OCI-LY7 (cell line): ENCODE results near the gene WDR38. TPM values are rescaled to one million over a fixed set of nuclear protein-coding genes. Genes with fewer than 3 reads are reported as not detected.
"Not testable (repeated sequence)": the region's sequence is repeated elsewhere in the genome, so short reads cannot be mapped to it uniquely, and the experiment has no call there.

Experiments used
- BruUV-seq: library from RNA; stranded (reverse); fragments of 400-500 nt; replicated peaks from 2 replicates; lab custom pipeline; 2021; lab: Mats Ljungman, UMichigan
- CTCF ChIA-PET: fragments of 300-600 bp; sonication (Branson Sonifier 250); formaldehyde crosslinking; loops from one replicate; lab custom pipeline; 2022; ENCODE audit warnings: antibody characterized with exemption; ENCODE audit not compliant: unreplicated experiment; lab: Charles Lee
- POLR2A ChIA-PET: fragments of 300-600 bp; sonication (Branson Sonifier 250); formaldehyde crosslinking; loops from one replicate; lab custom pipeline; 2022; ENCODE audit warnings: antibody characterized with exemption; lab: Charles Lee
- DNase-seq: peaks from one replicate; pipeline ENCODE4 v3.0.0-alpha.2; 2015; ENCODE audit warnings: low spot score
- H2AFZ ChIP-seq: fragments of 200-600 bp; sonication (generic), shearing (Covaris generic); 2 replicates; pipeline ENCODE4 v1.6.1; 2014; ENCODE audit warnings: mild to moderate bottlenecking, antibody characterized with exemption, low read length, moderate library complexity
- H3K27ac ChIP-seq: fragments of 200-600 bp; sonication (generic); 2 replicates; pipeline ENCODE4 v1.5.1; 2014; ENCODE audit warnings: mixed run types, low read depth, mild to moderate bottlenecking, moderate library complexity, low read length, inconsistent platforms; ENCODE audit not compliant: poor library complexity, severe bottlenecking
- H3K36me3 ChIP-seq: fragments of 200-600 bp; sonication (generic); 2 replicates; pipeline ENCODE4 v1.6.1; 2014; ENCODE audit warnings: mild to moderate bottlenecking, antibody characterized with exemption, low read length, moderate library complexity, mixed read lengths; ENCODE audit not compliant: insufficient read depth
- H3K4me1 ChIP-seq: fragments of 200-600 bp; sonication (generic); 2 replicates; pipeline ENCODE4 v1.5.1; 2014; ENCODE audit warnings: mild to moderate bottlenecking, low read length; ENCODE audit not compliant: insufficient read depth, poor library complexity, severe bottlenecking
- H3K4me2 ChIP-seq: fragments of 200-600 bp; sonication (generic); 2 replicates; pipeline ENCODE4 v1.6.1; 2014; ENCODE audit warnings: mild to moderate bottlenecking, low read length
- H3K4me3 ChIP-seq: fragments of 200-600 bp; sonication (generic); 2 replicates; pipeline ENCODE4 v1.5.1; 2014; ENCODE audit warnings: mild to moderate bottlenecking, low read depth, low read length; ENCODE audit not compliant: poor library complexity, severe bottlenecking
- H3K79me2 ChIP-seq: fragments of 200-600 bp; sonication (generic); 2 replicates; pipeline ENCODE4 v1.6.1; 2016; ENCODE audit warnings: low read depth, mild to moderate bottlenecking, low read length, moderate library complexity, mixed read lengths; ENCODE audit not compliant: insufficient read depth
- H3K9me2 ChIP-seq: fragments of 200-600 bp; sonication (generic); 2 replicates; pipeline ENCODE4 v1.6.1; 2016; ENCODE audit warnings: mild to moderate bottlenecking, low read length, mixed read lengths; ENCODE audit not compliant: insufficient read depth
- H3K9me3 ChIP-seq: fragments of 200-600 bp; sonication (generic); 2 replicates; pipeline ENCODE4 v1.6.1; 2014; ENCODE audit warnings: mild to moderate bottlenecking, mixed run types, low read length, mixed read lengths
- H4K20me1 ChIP-seq: fragments of 200-600 bp; sonication (generic); 2 replicates; pipeline ENCODE4 v1.6.1; 2014; ENCODE audit warnings: mild to moderate bottlenecking, antibody characterized with exemption, low read length, moderate library complexity, mixed read lengths; ENCODE audit not compliant: insufficient read depth
- CTCF ChIP-seq: fragments of 200-600 bp; sonication (generic); conservative IDR thresholded peaks from 2 replicates; pipeline ENCODE4 v1.5.1; 2014; ENCODE audit warnings: mild to moderate bottlenecking, antibody characterized with exemption, low read length, moderate library complexity, mixed read lengths
- EZH2phosphoT487 ChIP-seq: fragments of 200-600 bp; sonication (generic); IDR thresholded peaks from 2 replicates; pipeline ENCODE4 v1.6.1; 2018; ENCODE audit warnings: low read depth, borderline replicate concordance, mild to moderate bottlenecking, mixed run types, antibody characterized with exemption, low read length, moderate library complexity, mixed read lengths
- intact Hi-C: fragments of 100-400 bp; cut with micrococcal nuclease; formaldehyde crosslinking; loops from one replicate; pipeline ENCODE4 v1.10.0; 2022; ENCODE audit not compliant: unreplicated experiment
- total RNA-seq, 2 experiments: library from RNA; depleted of rRNA in 1 of 2; stranded (reverse); fragments of >200 nt in 1 of 2; shearing (Covaris generic) in 1 of 2; gene quantifications; 2 replicates each; pipeline ENCODE4 v1.2.3, GENCODE V29; 2014 to 2022

WDR38 gene
- total RNA-seq, 2 experiments from 2014 or later = not detected

GRCh38 chr9:124834591-124834990 lies 18.7 kb upstream of the WDR38 start:
- H3K4me3 ChIP-seq = no peak overlapping the region
- no peaks in the 10 kb centered on the region for H3K9me3 ChIP-seq
- no peak overlapping the region for H2AFZ ChIP-seq
- no TSS peak for BruUV-seq
- no peaks in the 10 kb centered on the region for H3K79me2 ChIP-seq
- H3K36me3 ChIP-seq = no peaks in the 10 kb centered on the region
- POLR2A ChIA-PET = interaction anchor here (0.6 kb wide), 1 partner anchor 747 kb away, joined by 3 read pairs; no protein-coding TSS in a partner anchor
- H4K20me1 ChIP-seq = no peaks in the 10 kb centered on the region
- TF ChIP-seq CTCF (no peak), EZH2phosphoT487 (no peak)
- no peaks in the 10 kb centered on the region for H3K4me1 ChIP-seq
- H3K27ac ChIP-seq = no peak overlapping the region
- CTCF ChIA-PET = interaction anchor here (0.6 kb wide), 1 partner anchor 11 kb away, joined by 3 read pairs; no protein-coding TSS in a partner anchor
- H3K4me2 ChIP-seq = no peak overlapping the region
- no peaks in the 10 kb centered on the region for H3K9me2 ChIP-seq
- no peak for DNase-seq
- intact Hi-C loops = no loop called here

- Histone ChIP-seq H3K4me3 (no peak overlapping the region), H3K27ac (no peak overlapping the region), H3K4me2 (no peak overlapping the region), H3K4me1 (no peaks in the 10 kb centered on the region), H3K36me3 (no peaks in the 10 kb centered on the region), H3K9me3 (no peaks in the 10 kb centered on the region), H4K20me1 (no peaks in the 10 kb centered on the region), H2AFZ (no peak overlapping the region), H3K79me2 (no peaks in the 10 kb centered on the region), H3K9me2 (no peaks in the 10 kb centered on the region)
- POLR2A ChIA-PET = interaction anchor here (0.6 kb wide), 1 partner anchor 746 kb away, joined by 3 read pairs; no protein-coding TSS in a partner anchor
- no peak for TF ChIP-seq EZH2phosphoT487
- no peak for TF ChIP-seq CTCF
- CTCF ChIA-PET = interaction anchor here (0.6 kb wide), 1 partner anchor 11 kb away, joined by 3 read pairs; no protein-coding TSS in a partner anchor
- no peak for DNase-seq
- BruUV-seq = no TSS peak
- intact Hi-C loops = no loop called here
Observed at GRCh38 chr9:124835026-124835557, 18.2 kb upstream of the WDR38 start.

GRCh38 chr9:124838132-124838531 lies 15.1 kb upstream of the WDR38 start:
- H3K79me2 ChIP-seq, H3K36me3 ChIP-seq, H3K4me2 ChIP-seq, POLR2A ChIA-PET, H3K9me2 ChIP-seq, H2AFZ ChIP-seq, H3K27ac ChIP-seq, H3K4me1 ChIP-seq, DNase-seq, H3K9me3 ChIP-seq, intact Hi-C loops, H4K20me1 ChIP-seq, H3K4me3 ChIP-seq, CTCF ChIA-PET, BruUV-seq: not testable (repeated sequence)

- DNase-seq, BruUV-seq, CTCF ChIA-PET, H3K79me2 ChIP-seq, H3K27ac ChIP-seq, H3K9me2 ChIP-seq, H3K36me3 ChIP-seq, H3K9me3 ChIP-seq, H3K4me1 ChIP-seq, H3K4me3 ChIP-seq, H4K20me1 ChIP-seq, intact Hi-C loops, POLR2A ChIA-PET, H3K4me2 ChIP-seq, H2AFZ ChIP-seq: not testable (repeated sequence)
Observed at GRCh38 chr9:124838567-124839275, 14.5 kb upstream of the WDR38 start.
